ENCODE data around the gene ARMC9. TPM values are rescaled to one million over a fixed set of nuclear protein-coding genes. Genes with fewer than 3 reads are reported as not detected.

The ARMC9 gene
- total and polyA plus RNA-seq, 7 donors, result 2.4 to 95.3 (median 24.3) TPM

GRCh38 chr2:231355508-231356465 is 157.4 kb downstream of the ARMC9 start:
- Histone ChIP-seq H3K4me3 (no peak overlapping the region), H3K27me3 (no peaks in the 10 kb centered on the region)
- 86 to 94% methylated on average over 28 of the region's 28 CpGs for WGBS, 2 donors

GRCh38 chr2:231356466-231356844 is 158.0 kb downstream of the ARMC9 start:
- TF ChIP-seq POLR2AphosphoS5 (IDR thresholded peaks at IDR 0.05) (no peak), EP300 (IDR thresholded peaks at IDR 0.05) (no peak), POLR2A (IDR thresholded peaks at IDR 0.05) (no peak), CTCF (IDR thresholded peaks at IDR 0.05) (no peak)
- H3K27me3 ChIP-seq, result no peaks in the 10 kb centered on the region
- peaks cover 0 to 17% (median 8%) of the 10 kb centered on the region in 4 donors for H3K4me1 ChIP-seq
- peak overlapping the region in 2 of 4 donors; percentile 59 to 74 for H3K27ac ChIP-seq
- H3K4me3 ChIP-seq, result no peak overlapping the region
- WGBS, 2 donors, result 81 to 93% methylated on average over 5 of the region's 5 CpGs
- peak; percentile 72 for DNase-seq
- H3K36me3 ChIP-seq, result peaks cover 0 to 29% (median 9%) of the 10 kb centered on the region in 4 donors
- H3K9me3 ChIP-seq, result no peaks in the 10 kb centered on the region
- intact Hi-C loops (cut with DNase I), result no loop called here

More at GRCh38 chr2:231355508-231356465, 157.4 kb downstream of the ARMC9 start:
- Histone ChIP-seq H3K36me3 (peaks cover 0 to 23% (median 5%) of the 10 kb centered on the region in 4 donors), H3K27ac (peak overlapping the region in 3 of 4 donors; percentile 59 to 74 (median 62)), H3K4me1 (peaks cover 0 to 17% (median 8%) of the 10 kb centered on the region in 4 donors), H3K9me3 (no peaks in the 10 kb centered on the region)
- peak; percentile 72 for DNase-seq
- intact Hi-C loops (cut with DNase I), result no loop called here
- no peak for TF ChIP-seq POLR2A (IDR thresholded peaks at IDR 0.05)
- peak in 1 of 4 donors; percentile 39 for TF ChIP-seq POLR2AphosphoS5 (IDR thresholded peaks at IDR 0.05)
- peak in 1 of 4 donors; percentile 52 for TF ChIP-seq EP300 (IDR thresholded peaks at IDR 0.05)
- TF ChIP-seq CTCF (IDR thresholded peaks at IDR 0.05), result no peak

- TF ChIP-seq CTCF (IDR thresholded peaks at IDR 0.05) (no peak), POLR2A (IDR thresholded peaks at IDR 0.05) (no peak), EP300 (IDR thresholded peaks at IDR 0.05) (no peak), POLR2AphosphoS5 (IDR thresholded peaks at IDR 0.05) (no peak)
- WGBS, 2 donors, result 95 to 96% methylated on average over 7 of the region's 7 CpGs
Observed at GRCh38 chr2:231357048-231357447, 158.6 kb downstream of the ARMC9 start.

GRCh38 chr2:231357931-231358330 is 159.5 kb downstream of the ARMC9 start:
- Histone ChIP-seq H3K4me1 (peaks cover 0 to 17% (median 8%) of the 10 kb centered on the region in 4 donors), H3K36me3 (peaks cover 0 to 40% (median 12%) of the 10 kb centered on the region in 4 donors), H3K4me3 (no peak overlapping the region), H3K27ac (no peak overlapping the region), H3K9me3 (no peaks in the 10 kb centered on the region), H3K27me3 (no peaks in the 10 kb centered on the region)
- TF ChIP-seq CTCF (IDR thresholded peaks at IDR 0.05), result no peak
- no peak for TF ChIP-seq EP300 (IDR thresholded peaks at IDR 0.05)
- no peak for TF ChIP-seq POLR2AphosphoS5 (IDR thresholded peaks at IDR 0.05)
- no peak for TF ChIP-seq POLR2A (IDR thresholded peaks at IDR 0.05)
- DNase-seq, result peak; percentile 30
- intact Hi-C loops (cut with DNase I), result no loop called here
- WGBS, 2 donors, result 92 to 96% methylated on average over 4 of the region's 4 CpGs

More at GRCh38 chr2:231357048-231357447, 158.6 kb downstream of the ARMC9 start:
- Histone ChIP-seq H3K4me1 (peaks cover 0 to 17% (median 8%) of the 10 kb centered on the region in 4 donors), H3K27ac (peak overlapping the region in 1 of 4 donors; percentile 74), H3K27me3 (no peaks in the 10 kb centered on the region), H3K9me3 (no peaks in the 10 kb centered on the region), H3K36me3 (peaks cover 0 to 35% (median 12%) of the 10 kb centered on the region in 4 donors), H3K4me3 (no peak overlapping the region)
- DNase-seq, result peak; percentile 55
- intact Hi-C loops (cut with DNase I), result no loop called here
